Fibroblast of skin of right quadriceps (primary cell): ENCODE data around the gene CELF6.

Source experiments
- DNase-seq: peaks from one replicate; pipeline ENCODE4 v3.0.0-alpha.2; 2013

The CELF6 gene

GRCh38 chr15:72271221-72271620 is 48.7 kb downstream of the CELF6 start:
- no peak for DNase-seq

- DNase-seq: no peak
These were observed 50.2 kb downstream of the CELF6 start for GRCh38 chr15:72269739-72270138.

DNA sequence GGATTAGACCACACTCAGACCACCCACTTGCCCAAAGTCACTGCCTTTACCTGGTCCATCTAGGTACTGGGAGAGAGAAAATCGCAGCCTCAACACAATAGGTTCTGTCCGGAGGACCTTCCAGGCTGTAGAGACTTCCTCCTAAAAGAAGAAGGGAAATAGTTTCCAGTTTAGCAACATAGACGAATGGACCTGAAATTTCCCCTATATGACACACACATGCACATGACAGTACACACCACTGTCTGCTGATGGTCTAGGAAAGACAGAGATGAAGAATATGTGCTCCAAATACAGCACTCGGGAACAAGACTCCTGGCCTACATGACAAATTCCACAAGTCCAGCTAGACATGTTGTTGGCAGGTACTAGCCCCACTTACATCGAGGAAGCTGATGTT is 54.9 kb downstream of the CELF6 start:
- no peak for DNase-seq

GRCh38 chr15:72252663-72253299 is 67.2 kb downstream of the CELF6 start:
- DNase-seq: no peak

- no peak for DNase-seq
These were observed 70.7 kb downstream of the CELF6 start for GRCh38 chr15:72249142-72249810.

DNA sequence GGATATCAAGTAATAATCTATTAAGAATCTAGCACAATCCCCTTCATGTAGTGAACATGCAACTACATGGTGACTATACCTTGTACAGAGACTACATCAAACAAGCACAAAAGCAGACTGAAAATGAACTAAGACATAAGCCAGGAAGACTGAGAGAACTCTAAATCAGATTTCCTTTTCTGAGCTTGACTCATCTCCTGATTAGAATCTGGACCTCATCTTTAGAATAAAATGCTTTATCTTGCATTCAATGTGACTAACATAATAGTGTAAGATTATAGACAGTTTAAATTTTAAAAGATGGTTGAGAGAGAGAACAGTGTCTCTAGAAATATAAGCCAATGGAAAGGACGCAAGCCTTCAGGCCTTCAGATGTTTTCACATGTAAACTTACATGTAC is 71.4 kb downstream of the CELF6 start:
- DNase-seq: no peak

DNA sequence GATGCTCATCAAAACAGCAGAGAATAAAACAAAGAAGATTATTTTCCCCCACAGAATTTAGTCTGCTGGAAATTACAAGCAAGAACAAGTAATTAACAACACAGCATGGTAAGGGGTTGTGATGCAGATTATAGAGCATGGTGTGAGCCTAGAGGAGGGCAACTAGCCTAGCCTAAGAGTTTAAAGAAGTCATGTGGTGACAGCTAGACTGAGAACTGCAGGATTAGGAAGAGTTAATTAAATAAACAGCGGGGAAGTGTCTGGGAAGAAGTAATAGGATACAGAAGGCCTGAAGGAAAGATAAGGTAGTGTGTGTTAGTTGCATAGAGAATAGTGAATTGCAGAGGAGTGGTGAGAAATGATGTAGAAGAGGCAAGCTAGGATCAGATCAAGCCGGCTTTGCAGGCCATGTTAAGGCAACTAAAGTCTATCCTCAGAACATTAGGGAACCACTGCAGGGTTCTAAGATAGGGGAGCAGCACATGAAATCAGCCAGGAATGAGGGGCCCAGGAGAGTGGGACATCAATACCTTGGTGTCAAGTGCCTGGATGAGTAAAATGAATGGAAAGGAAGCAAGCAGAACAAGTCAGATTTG is 77.1 kb downstream of the CELF6 start:
- DNase-seq: no peak

DNA sequence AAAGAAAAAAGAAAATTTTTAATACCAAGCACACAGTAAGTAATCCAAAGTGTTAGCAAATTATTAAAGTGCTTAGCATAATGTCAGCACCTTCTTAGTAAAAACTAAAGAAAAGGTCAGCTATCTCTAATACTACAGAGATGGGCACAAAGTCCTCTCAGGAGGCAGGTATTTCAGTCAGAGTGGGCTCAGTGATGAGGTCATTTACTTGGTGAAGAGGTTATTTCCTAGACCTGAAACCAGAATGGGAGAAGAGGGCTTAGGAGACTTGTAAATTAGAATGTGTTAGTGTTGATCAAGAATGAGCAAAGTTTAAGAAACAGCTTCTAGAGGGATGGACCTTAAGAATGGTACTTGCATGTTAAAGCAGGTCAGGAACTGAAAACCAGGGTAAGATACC is 80.3 kb downstream of the CELF6 start:
- no peak for DNase-seq

- DNase-seq: no peak
These were observed 81.4 kb downstream of the CELF6 start for GRCh38 chr15:72238586-72238985.

DNA sequence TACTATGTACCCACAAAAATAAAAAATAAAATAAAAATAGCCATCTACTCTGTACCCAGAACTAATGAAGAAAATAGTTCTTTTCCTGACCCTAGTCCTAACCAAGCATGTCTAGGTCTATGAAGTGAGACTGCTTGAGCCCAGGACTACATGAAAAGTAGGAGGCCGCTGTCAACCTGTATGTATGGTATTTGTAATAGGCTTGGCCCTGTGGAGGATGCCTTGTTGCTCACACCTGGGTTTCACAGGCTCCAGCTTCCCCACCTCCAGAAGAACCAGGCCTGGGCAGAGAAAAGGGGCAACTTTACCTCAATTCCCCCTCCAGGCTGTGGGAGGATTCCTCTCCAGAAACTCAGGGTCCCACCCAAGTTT is 82.1 kb downstream of the CELF6 start:
- no peak for DNase-seq

GRCh38 chr15:72237029-72237852 is 82.7 kb downstream of the CELF6 start:
- DNase-seq: peak; percentile 98

DNA sequence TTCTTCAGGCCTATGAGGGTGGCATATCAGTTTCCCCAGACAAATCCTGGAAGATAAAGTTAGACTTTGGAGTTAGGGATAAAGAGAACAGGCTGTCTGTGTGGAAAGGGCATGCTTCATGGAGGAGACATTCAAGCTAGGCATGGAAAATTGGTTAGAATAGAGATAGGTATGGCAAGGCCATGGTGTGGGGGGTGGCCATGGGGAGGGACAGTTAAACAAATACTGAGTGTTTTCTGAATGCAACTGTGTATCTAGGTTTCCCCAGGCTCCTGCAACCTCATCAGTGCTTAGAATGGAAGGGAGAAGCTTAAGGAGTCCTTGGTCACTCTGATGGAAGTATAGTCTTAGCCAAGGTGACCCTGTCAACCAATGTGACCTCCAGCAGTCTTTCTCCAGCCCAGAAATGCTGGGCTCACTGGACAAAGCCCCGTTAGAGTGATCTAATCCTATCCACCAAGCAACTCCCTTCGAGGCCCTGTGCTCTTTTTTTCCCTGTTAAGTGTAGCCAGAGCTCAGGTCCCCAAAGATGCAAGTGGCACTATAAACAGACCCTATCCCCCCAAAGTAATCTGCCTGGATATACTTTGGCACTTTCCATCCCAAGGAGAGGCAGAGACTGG is 83.5 kb downstream of the CELF6 start:
- DNase-seq: no peak

GRCh38 chr15:72235298-72235697 is 84.7 kb downstream of the CELF6 start:
- no peak for DNase-seq
